Tibial nerve (tissue), 3 donors: ENCODE results near the gene KANSL1L.

Experiments used
- CTCF ChIP-seq, 5 experiments: fragments of 200-600 bp in 3 of 5; fragments of 450-650 bp in 2 of 5; sonication (generic) in 3 of 5; IDR thresholded peaks; one replicate each; pipeline ENCODE4 v1.5.1; 2016 to 2019; ENCODE audit warnings: antibody characterized with exemption in 5 of 5, mild to moderate bottlenecking in 3 of 5, moderate library complexity in 2 of 5
- POLR2A ChIP-seq, 2 donors: fragments of 450-650 bp; IDR thresholded peaks; one replicate each; pipeline ENCODE4 v1.6.1; 2017; ENCODE audit warnings: antibody characterized with exemption in 2 of 2, mild to moderate bottlenecking in 2 of 2, moderate library complexity in 2 of 2

- TF ChIP-seq CTCF (IDR thresholded peaks at IDR 0.05): no peak
- no peak for TF ChIP-seq POLR2A (IDR thresholded peaks at IDR 0.05)
Observed at GRCh38 chr2:210188755-210189154, 17.5 kb upstream of the KANSL1L start.
